Measurements from ENCODE around the gene CEP120.
"Not testable (repeated sequence)": the region's sequence is repeated elsewhere in the genome, so short reads cannot be mapped to it uniquely, and the experiment has no call there.

CEP120 gene

DNA sequence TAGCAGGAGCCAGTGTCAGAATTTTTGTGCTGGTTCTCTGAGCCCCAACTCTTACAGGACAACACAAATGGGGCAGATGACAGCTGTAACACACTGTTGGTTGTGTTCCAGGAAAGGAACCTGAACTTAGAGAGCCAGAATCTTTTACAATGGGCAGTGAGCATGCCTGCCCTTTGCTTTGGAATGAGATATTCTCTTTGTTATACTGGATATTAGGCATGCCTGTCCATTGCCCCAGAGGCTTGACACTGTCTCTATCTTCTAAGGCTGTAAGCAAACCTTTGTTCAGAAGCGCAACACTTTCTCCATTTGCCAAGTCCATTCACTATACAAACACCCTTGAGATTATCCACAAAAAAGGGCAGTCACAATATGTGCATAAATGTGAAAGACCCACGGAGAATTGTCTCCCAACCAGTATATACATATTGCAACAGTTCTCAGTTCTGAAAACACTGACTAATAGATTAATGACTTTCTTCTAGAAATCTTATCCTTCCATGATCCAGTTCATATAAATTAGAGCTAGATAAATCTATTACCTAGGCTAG lies 26.3 kb upstream of the CEP120 start:
- Mint-ChIP-seq H3K4me3 (no peak overlapping the region), H3K27me3 (peaks cover 5% of the 10 kb centered on the region), H3K36me3 (no peaks in the 10 kb centered on the region), H3K9me3 (ENCODE audit: low read depth) (no peaks in the 10 kb centered on the region), H3K4me1 (ENCODE audit: low read depth) (peaks cover 8% of the 10 kb centered on the region), H3K27ac (no peak overlapping the region)

GRCh38 chr5:123448743-123449142 lies 25.5 kb upstream of the CEP120 start:
- no peaks in the 10 kb centered on the region for H3K36me3 Mint-ChIP-seq
- no peak overlapping the region for H3K4me3 Mint-ChIP-seq
- H3K4me1 Mint-ChIP-seq (ENCODE audit: low read depth) = peaks cover 8% of the 10 kb centered on the region
- H3K9me3 Mint-ChIP-seq (ENCODE audit: low read depth) = no peaks in the 10 kb centered on the region
- peaks cover 9% of the 10 kb centered on the region for H3K27me3 Mint-ChIP-seq
- H3K27ac Mint-ChIP-seq = no peak overlapping the region

GRCh38 chr5:123448017-123448617 lies 24.9 kb upstream of the CEP120 start:
- peak overlapping the region; percentile 76 for H3K27ac Mint-ChIP-seq

GRCh38 chr5:123444016-123444415 lies 20.8 kb upstream of the CEP120 start:
- no peaks in the 10 kb centered on the region for H3K9me3 Mint-ChIP-seq (ENCODE audit: low read depth)
- peaks cover 9% of the 10 kb centered on the region for H3K27me3 Mint-ChIP-seq
- peaks cover 8% of the 10 kb centered on the region for H3K4me1 Mint-ChIP-seq (ENCODE audit: low read depth)
- no peak overlapping the region for H3K4me3 Mint-ChIP-seq
- no peak overlapping the region for H3K27ac Mint-ChIP-seq
- H3K36me3 Mint-ChIP-seq = no peaks in the 10 kb centered on the region

More at GRCh38 chr5:123448017-123448617, 24.9 kb upstream of the CEP120 start:
- Mint-ChIP-seq H3K27me3 (peaks cover 9% of the 10 kb centered on the region), H3K4me3 (no peak overlapping the region), H3K4me1 (ENCODE audit: low read depth) (peaks cover 8% of the 10 kb centered on the region), H3K9me3 (ENCODE audit: low read depth) (no peaks in the 10 kb centered on the region), H3K36me3 (no peaks in the 10 kb centered on the region)

DNA sequence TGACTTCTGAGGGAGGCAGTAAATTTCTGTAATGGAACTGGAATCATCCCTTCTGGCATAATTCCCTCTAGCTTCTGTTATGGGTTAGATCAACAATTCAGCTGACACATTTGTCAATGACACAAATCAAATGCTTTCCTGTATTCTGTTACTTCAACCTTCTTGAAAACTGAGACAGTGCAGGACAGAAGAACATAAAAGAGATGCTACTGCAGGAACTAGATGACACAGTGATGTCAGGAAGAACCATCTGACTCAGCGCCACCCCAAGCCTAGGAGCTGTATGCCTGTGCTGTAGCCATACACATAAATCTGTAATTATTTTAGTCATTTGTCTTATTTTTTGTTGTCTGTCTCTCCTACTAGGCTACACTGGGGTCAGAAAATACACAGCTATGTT lies 18.2 kb upstream of the CEP120 start:
- Mint-ChIP-seq H3K36me3 (no peaks in the 10 kb centered on the region), H3K9me3 (ENCODE audit: low read depth) (no peaks in the 10 kb centered on the region), H3K27ac (no peak overlapping the region), H3K4me1 (ENCODE audit: low read depth) (no peaks in the 10 kb centered on the region), H3K27me3 (peaks cover 9% of the 10 kb centered on the region), H3K4me3 (no peak overlapping the region)

GRCh38 chr5:123440456-123441181 lies 17.4 kb upstream of the CEP120 start:
- no peaks in the 10 kb centered on the region for H3K4me1 Mint-ChIP-seq (ENCODE audit: low read depth)
- H3K27ac Mint-ChIP-seq = no peak overlapping the region
- H3K9me3 Mint-ChIP-seq (ENCODE audit: low read depth) = no peaks in the 10 kb centered on the region
- H3K36me3 Mint-ChIP-seq = no peaks in the 10 kb centered on the region
- peaks cover 4% of the 10 kb centered on the region for H3K27me3 Mint-ChIP-seq
- no peak overlapping the region for H3K4me3 Mint-ChIP-seq

GRCh38 chr5:123439709-123440108 lies 16.5 kb upstream of the CEP120 start:
- Mint-ChIP-seq H3K27me3 (peaks cover 4% of the 10 kb centered on the region), H3K4me3 (no peak overlapping the region), H3K9me3 (ENCODE audit: low read depth) (no peaks in the 10 kb centered on the region), H3K27ac (no peak overlapping the region), H3K4me1 (ENCODE audit: low read depth) (no peaks in the 10 kb centered on the region), H3K36me3 (no peaks in the 10 kb centered on the region)

DNA sequence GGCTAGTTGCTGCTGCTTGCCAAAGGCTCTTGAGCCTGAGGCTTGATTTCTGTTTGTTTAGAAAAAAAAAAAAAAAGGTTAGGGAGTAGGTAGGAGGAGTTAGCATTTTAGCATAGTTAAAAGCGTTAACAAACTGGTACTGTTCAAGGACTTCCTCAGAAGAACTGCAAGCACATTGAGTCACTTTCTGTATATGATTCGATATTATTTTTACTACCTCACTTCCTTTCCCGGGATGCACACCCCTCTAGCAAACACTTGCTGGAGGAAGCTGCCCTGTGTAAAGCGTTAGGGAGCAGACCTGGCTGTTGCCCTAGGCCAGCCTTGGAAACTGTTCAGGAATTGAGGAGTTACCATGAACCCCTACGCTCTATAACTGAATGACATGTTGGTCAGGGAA lies 15.7 kb upstream of the CEP120 start:
- no peak overlapping the region for H3K27ac Mint-ChIP-seq
- H3K36me3 Mint-ChIP-seq = no peaks in the 10 kb centered on the region
- no peak overlapping the region for H3K4me3 Mint-ChIP-seq
- H3K9me3 Mint-ChIP-seq (ENCODE audit: low read depth) = no peaks in the 10 kb centered on the region
- H3K4me1 Mint-ChIP-seq (ENCODE audit: low read depth) = no peaks in the 10 kb centered on the region
- peaks cover 1% of the 10 kb centered on the region for H3K27me3 Mint-ChIP-seq

DNA sequence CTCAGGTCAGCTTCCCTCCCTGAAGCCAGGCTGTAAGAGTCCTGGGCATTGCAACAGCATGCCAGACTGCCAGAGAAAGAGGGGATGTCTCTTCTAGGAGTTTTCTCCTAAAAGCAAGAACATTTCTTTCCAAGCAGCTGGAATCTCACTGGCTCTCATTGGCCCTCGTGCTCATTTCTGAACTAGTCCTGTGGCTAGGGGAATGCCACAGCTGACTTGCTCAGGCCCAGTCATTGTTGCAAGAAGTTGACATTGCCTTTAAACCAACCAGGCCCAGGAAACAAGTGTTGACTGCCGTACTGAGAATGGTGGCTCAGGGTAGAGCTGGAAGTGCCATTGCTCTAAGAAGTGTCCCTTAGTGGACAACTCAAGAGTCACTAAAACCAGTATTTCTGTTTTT lies 15.0 kb upstream of the CEP120 start:
- H3K4me3 Mint-ChIP-seq = no peak overlapping the region
- no peak overlapping the region for H3K27ac Mint-ChIP-seq
- no peaks in the 10 kb centered on the region for H3K36me3 Mint-ChIP-seq
- no peaks in the 10 kb centered on the region for H3K9me3 Mint-ChIP-seq (ENCODE audit: low read depth)
- H3K27me3 Mint-ChIP-seq = no peaks in the 10 kb centered on the region
- no peaks in the 10 kb centered on the region for H3K4me1 Mint-ChIP-seq (ENCODE audit: low read depth)

GRCh38 chr5:123436201-123436600 lies 13.0 kb upstream of the CEP120 start:
- Mint-ChIP-seq H3K27me3 (peaks cover 4% of the 10 kb centered on the region), H3K36me3 (no peaks in the 10 kb centered on the region), H3K4me3 (no peak overlapping the region), H3K4me1 (ENCODE audit: low read depth) (no peaks in the 10 kb centered on the region), H3K27ac (no peak overlapping the region), H3K9me3 (ENCODE audit: low read depth) (no peaks in the 10 kb centered on the region)

- no peak overlapping the region for H3K4me3 Mint-ChIP-seq
- no peaks in the 10 kb centered on the region for H3K9me3 Mint-ChIP-seq (ENCODE audit: low read depth)
- no peaks in the 10 kb centered on the region for H3K4me1 Mint-ChIP-seq (ENCODE audit: low read depth)
- H3K36me3 Mint-ChIP-seq = no peaks in the 10 kb centered on the region
- H3K27ac Mint-ChIP-seq = no peak overlapping the region
- peaks cover 4% of the 10 kb centered on the region for H3K27me3 Mint-ChIP-seq
Measured at GRCh38 chr5:123434796-123435195, 11.6 kb upstream of the CEP120 start.

DNA sequence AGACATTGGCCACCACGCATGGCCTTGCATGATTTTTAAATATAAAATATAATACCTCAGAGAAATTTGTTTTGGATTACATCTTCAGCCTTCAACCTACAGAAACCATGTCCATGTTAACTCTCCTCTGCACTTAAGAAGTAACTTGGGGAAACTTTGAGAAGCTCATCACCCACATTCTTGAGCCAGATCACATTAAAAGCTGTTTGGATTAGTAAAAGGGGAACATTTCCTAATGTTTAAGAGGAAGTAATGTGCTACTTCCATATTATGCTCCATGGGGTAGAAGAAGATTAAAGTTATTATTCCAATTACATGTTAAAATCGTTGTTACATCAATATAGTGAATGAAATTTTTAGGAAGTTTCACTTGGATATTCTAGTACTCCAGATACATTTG lies 10.4 kb upstream of the CEP120 start:
- H3K27ac Mint-ChIP-seq = no peak overlapping the region
- H3K9me3 Mint-ChIP-seq (ENCODE audit: low read depth) = no peaks in the 10 kb centered on the region
- H3K36me3 Mint-ChIP-seq = no peaks in the 10 kb centered on the region
- no peak overlapping the region for H3K4me3 Mint-ChIP-seq
- H3K4me1 Mint-ChIP-seq (ENCODE audit: low read depth) = no peaks in the 10 kb centered on the region
- peaks cover 4% of the 10 kb centered on the region for H3K27me3 Mint-ChIP-seq

DNA sequence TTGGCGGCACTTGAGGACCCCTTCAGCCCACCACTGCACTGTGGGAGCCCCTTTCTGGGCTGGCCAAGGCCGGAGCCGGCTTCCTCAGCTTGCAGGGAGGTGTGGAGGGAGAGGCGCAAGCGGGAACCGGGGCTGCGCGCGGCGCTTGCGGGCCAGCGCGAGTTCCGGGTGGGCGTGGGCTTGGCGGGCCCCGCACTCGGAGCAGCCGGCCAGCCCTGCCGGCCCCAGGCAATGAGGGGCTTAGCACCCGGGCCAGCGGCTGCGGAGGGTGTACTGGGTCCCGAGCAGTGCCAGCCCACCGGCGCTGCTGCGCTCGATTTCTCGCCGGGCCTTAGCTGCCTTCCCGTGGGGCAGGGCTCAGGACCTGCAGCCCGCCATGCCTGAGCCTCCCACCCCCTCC lies 7.2 kb upstream of the CEP120 start:
- not testable (repeated sequence) for H3K27ac Mint-ChIP-seq; H3K4me3 Mint-ChIP-seq; H3K4me1 Mint-ChIP-seq (ENCODE audit: low read depth); H3K9me3 Mint-ChIP-seq (ENCODE audit: low read depth); H3K36me3 Mint-ChIP-seq; H3K27me3 Mint-ChIP-seq

GRCh38 chr5:123429993-123430392 lies 6.8 kb upstream of the CEP120 start:
- Mint-ChIP-seq H3K27me3 (peaks cover 4% of the 10 kb centered on the region), H3K9me3 (ENCODE audit: low read depth) (no peaks in the 10 kb centered on the region), H3K36me3 (peaks cover 2% of the 10 kb centered on the region), H3K4me3 (no peak overlapping the region), H3K4me1 (ENCODE audit: low read depth) (no peaks in the 10 kb centered on the region), H3K27ac (no peak overlapping the region)

DNA sequence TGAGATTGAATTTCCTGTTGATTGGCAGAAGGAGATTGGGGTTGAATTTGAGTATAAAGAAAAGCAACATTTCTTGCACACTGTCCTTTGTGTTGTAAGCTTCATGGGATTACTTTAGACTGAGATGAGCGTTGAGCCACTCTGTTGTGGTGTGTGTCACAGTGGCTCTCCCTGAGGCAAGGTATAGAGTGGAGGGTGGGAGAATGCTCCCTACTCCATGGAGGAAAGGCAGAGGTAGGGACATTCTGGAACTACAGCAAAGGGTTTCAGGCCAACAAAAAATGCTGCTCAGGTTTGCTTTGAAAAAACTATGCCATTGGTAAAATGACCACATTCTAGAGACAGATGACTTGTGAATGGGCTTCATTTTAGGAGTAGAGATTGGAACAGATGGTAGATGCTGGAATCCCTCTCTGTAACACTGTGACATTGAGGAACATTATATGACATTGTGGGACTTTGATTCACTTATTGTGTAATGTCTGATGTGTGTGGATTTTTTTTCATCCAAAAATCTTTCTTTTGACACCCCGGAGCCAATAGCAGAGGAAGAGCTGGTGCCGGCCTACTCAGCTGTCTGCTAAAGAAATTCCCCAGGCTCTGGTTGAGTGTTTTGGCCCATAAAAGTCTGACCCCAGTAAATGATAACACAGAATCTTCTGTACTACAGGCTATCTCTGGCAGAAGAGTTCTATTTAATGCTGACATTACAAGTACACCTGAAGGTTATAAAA lies 6.2 kb upstream of the CEP120 start:
- Mint-ChIP-seq H3K4me1 (ENCODE audit: low read depth) (peaks cover 3% of the 10 kb centered on the region), H3K27ac (peak overlapping the region; percentile 66), H3K27me3 (peaks cover 4% of the 10 kb centered on the region), H3K36me3 (peaks cover 2% of the 10 kb centered on the region), H3K9me3 (ENCODE audit: low read depth) (no peaks in the 10 kb centered on the region), H3K4me3 (no peak overlapping the region)

Measured in activated naive CD8-positive, alpha-beta T cell (primary cell).